ENCODE measurements around the gene YEATS2.

YEATS2 gene

DNA sequence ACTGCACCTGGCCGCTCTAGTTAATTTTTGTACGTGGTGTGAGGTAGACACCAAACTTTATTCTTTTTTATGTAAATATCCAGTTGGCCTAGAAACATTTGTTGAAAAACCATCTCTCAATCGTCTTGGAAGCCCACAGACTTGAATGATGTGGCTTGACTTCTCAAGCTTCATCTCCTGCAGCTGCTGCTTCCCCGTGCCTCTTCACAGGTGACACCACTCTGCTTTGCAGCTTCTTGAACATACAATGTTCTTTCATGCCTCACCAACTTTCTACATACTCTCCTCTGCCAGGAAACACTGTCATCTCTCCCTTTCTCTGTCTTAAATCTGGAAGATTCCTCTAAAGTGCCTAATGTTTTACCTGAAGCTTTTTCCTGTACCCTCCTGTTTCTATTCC lies 92.2 kb downstream of the YEATS2 start:
- no peak for ATAC-seq (ENCODE audit: low read depth)
- Histone ChIP-seq H3K27me3 (ENCODE audit: insufficient read depth, poor library complexity, severe bottlenecking) (no peaks in the 10 kb centered on the region), H3K27ac (ENCODE audit: poor library complexity, severe bottlenecking) (no peak overlapping the region), H3K9me3 (ENCODE audit: severe bottlenecking) (no peaks in the 10 kb centered on the region), H3K4me3 (ENCODE audit: severe bottlenecking) (no peak overlapping the region), H3K36me3 (ENCODE audit: low read depth) (peaks cover 88% of the 10 kb centered on the region), H3K4me1 (ENCODE audit: insufficient read depth, poor library complexity, severe bottlenecking) (no peaks in the 10 kb centered on the region)
- no peak for TF ChIP-seq CTCF (IDR thresholded peaks at IDR 0.05; ENCODE audit: poor library complexity, severe bottlenecking)
- DNase-seq (ENCODE audit: low spot score), result no peak

- ATAC-seq (ENCODE audit: low read depth), result no peak
Observed at GRCh38 chr3:183790700-183791099, 93.1 kb downstream of the YEATS2 start.

GRCh38 chr3:183792976-183793375 lies 95.4 kb downstream of the YEATS2 start:
- peaks cover 84% of the 10 kb centered on the region for H3K36me3 ChIP-seq (ENCODE audit: low read depth)
- H3K27me3 ChIP-seq (ENCODE audit: insufficient read depth, poor library complexity, severe bottlenecking), result no peaks in the 10 kb centered on the region
- no peak overlapping the region for H3K4me3 ChIP-seq (ENCODE audit: severe bottlenecking)
- no peak overlapping the region for H3K27ac ChIP-seq (ENCODE audit: poor library complexity, severe bottlenecking)
- DNase-seq (ENCODE audit: low spot score) (no peak), ATAC-seq (ENCODE audit: low read depth) (no peak)
- H3K4me1 ChIP-seq (ENCODE audit: insufficient read depth, poor library complexity, severe bottlenecking), result no peaks in the 10 kb centered on the region
- H3K9me3 ChIP-seq (ENCODE audit: severe bottlenecking), result no peaks in the 10 kb centered on the region
- no peak for TF ChIP-seq CTCF (IDR thresholded peaks at IDR 0.05; ENCODE audit: poor library complexity, severe bottlenecking)

More at GRCh38 chr3:183790700-183791099, 93.1 kb downstream of the YEATS2 start:
- Histone ChIP-seq H3K27me3 (ENCODE audit: insufficient read depth, poor library complexity, severe bottlenecking) (no peaks in the 10 kb centered on the region), H3K9me3 (ENCODE audit: severe bottlenecking) (no peaks in the 10 kb centered on the region), H3K4me3 (ENCODE audit: severe bottlenecking) (no peak overlapping the region), H3K27ac (ENCODE audit: poor library complexity, severe bottlenecking) (no peak overlapping the region), H3K36me3 (ENCODE audit: low read depth) (peaks cover 85% of the 10 kb centered on the region), H3K4me1 (ENCODE audit: insufficient read depth, poor library complexity, severe bottlenecking) (no peaks in the 10 kb centered on the region)
- no peak for DNase-seq (ENCODE audit: low spot score)
- TF ChIP-seq CTCF (IDR thresholded peaks at IDR 0.05; ENCODE audit: poor library complexity, severe bottlenecking), result no peak

GRCh38 chr3:183794452-183794851 lies 96.9 kb downstream of the YEATS2 start:
- ATAC-seq (ENCODE audit: low read depth) (no peak), DNase-seq (ENCODE audit: low spot score) (no peak)
- no peaks in the 10 kb centered on the region for H3K4me1 ChIP-seq (ENCODE audit: insufficient read depth, poor library complexity, severe bottlenecking)
- H3K36me3 ChIP-seq (ENCODE audit: low read depth), result peaks cover 87% of the 10 kb centered on the region
- H3K9me3 ChIP-seq (ENCODE audit: severe bottlenecking), result no peaks in the 10 kb centered on the region
- H3K4me3 ChIP-seq (ENCODE audit: severe bottlenecking), result no peak overlapping the region
- no peaks in the 10 kb centered on the region for H3K27me3 ChIP-seq (ENCODE audit: insufficient read depth, poor library complexity, severe bottlenecking)
- no peak overlapping the region for H3K27ac ChIP-seq (ENCODE audit: poor library complexity, severe bottlenecking)
- TF ChIP-seq CTCF (IDR thresholded peaks at IDR 0.05; ENCODE audit: poor library complexity, severe bottlenecking), result no peak

- no peak for DNase-seq (ENCODE audit: low spot score)
- H3K27me3 ChIP-seq (ENCODE audit: insufficient read depth, poor library complexity, severe bottlenecking), result no peaks in the 10 kb centered on the region
- peaks cover 85% of the 10 kb centered on the region for H3K36me3 ChIP-seq (ENCODE audit: low read depth)
Observed at GRCh38 chr3:183796372-183796771, 98.8 kb downstream of the YEATS2 start.

More at GRCh38 chr3:183796372-183796771, 98.8 kb downstream of the YEATS2 start:
- Histone ChIP-seq H3K9me3 (ENCODE audit: severe bottlenecking) (no peaks in the 10 kb centered on the region), H3K4me3 (ENCODE audit: severe bottlenecking) (no peak overlapping the region), H3K4me1 (ENCODE audit: insufficient read depth, poor library complexity, severe bottlenecking) (no peaks in the 10 kb centered on the region), H3K27ac (ENCODE audit: poor library complexity, severe bottlenecking) (no peak overlapping the region)
- ATAC-seq (ENCODE audit: low read depth), result no peak
- no peak for TF ChIP-seq CTCF (IDR thresholded peaks at IDR 0.05; ENCODE audit: poor library complexity, severe bottlenecking)

Data from RWPE2 (cell line).